Activated naive CD4-positive, alpha-beta T cell treated with anti-CD3 and anti-CD28 coated beads, Interleukin-2, amount 50 U/mL, for 24 hours (primary cell): ENCODE data around the gene KIF15.

Experiments
- H3K27ac Mint-ChIP-seq: one replicate; pipeline ENCODE4 v1.8.0; 2021; ENCODE audit warnings: mild to moderate bottlenecking, mixed read lengths
- H3K27me3 Mint-ChIP-seq: one replicate; pipeline ENCODE4 v1.8.0; 2021; ENCODE audit warnings: mixed read lengths
- H3K36me3 Mint-ChIP-seq: one replicate; pipeline ENCODE4 v1.8.0; 2021; ENCODE audit warnings: mixed read lengths
- H3K4me1 Mint-ChIP-seq: one replicate; pipeline ENCODE4 v1.8.0; 2021; ENCODE audit warnings: mixed read lengths
- H3K4me3 Mint-ChIP-seq: one replicate; pipeline ENCODE4 v1.8.0; 2021; ENCODE audit warnings: mild to moderate bottlenecking, mixed read lengths
- H3K9me3 Mint-ChIP-seq: one replicate; pipeline ENCODE4 v1.8.0; 2021; ENCODE audit warnings: mixed read lengths

The KIF15 gene

GRCh38 chr3:44761424-44762169, at the start of gene KIF15, which contains the start of gene KIAA1143:
KIF15 (plus strand) TSS chr3:44761794; CDS start chr3:44761866, 72 bp downstream.
KIAA1143 (minus strand) TSS chr3:44761619; CDS start chr3:44761602, 17 bp downstream.
- Mint-ChIP-seq H3K27ac (peak within 1 kb of the TSS; percentile 95), H3K27me3 (no peaks in the 10 kb centered on the region), H3K4me3 (peak within 1 kb of the TSS; percentile 91), H3K36me3 (peaks cover 22% of the 10 kb centered on the region), H3K9me3 (peaks cover 9% of the 10 kb centered on the region), H3K4me1 (peaks cover 30% of the 10 kb centered on the region)

- H3K4me3 Mint-ChIP-seq, result peak within 1 kb of the TSS; percentile 92
- H3K4me1 Mint-ChIP-seq, result peaks cover 14% of the 10 kb centered on the region
- peaks cover 30% of the 10 kb centered on the region for H3K27me3 Mint-ChIP-seq
- peaks cover 25% of the 10 kb centered on the region for H3K9me3 Mint-ChIP-seq
- H3K36me3 Mint-ChIP-seq, result peaks cover 39% of the 10 kb centered on the region
- peak within 1 kb of the TSS; percentile 95 for H3K27ac Mint-ChIP-seq
Measured at GRCh38 chr3:44712455-44713075, 49.0 kb upstream of the KIF15 start, which contains the start of gene ZNF502. ZNF502 (plus strand) TSS chr3:44712660; CDS start chr3:44720262, 7,602 bp downstream.

GRCh38 chr3:44721231-44722102, 40.1 kb upstream of the KIF15 start:
- Mint-ChIP-seq H3K4me1 (no peaks in the 10 kb centered on the region), H3K27me3 (peaks cover 1% of the 10 kb centered on the region), H3K27ac (no peak overlapping the region), H3K4me3 (no peak overlapping the region), H3K9me3 (peaks cover 28% of the 10 kb centered on the region), H3K36me3 (peaks cover 53% of the 10 kb centered on the region)

- peaks cover 23% of the 10 kb centered on the region for H3K9me3 Mint-ChIP-seq
- H3K27me3 Mint-ChIP-seq, result peaks cover 1% of the 10 kb centered on the region
- H3K27ac Mint-ChIP-seq, result no peak overlapping the region
- no peaks in the 10 kb centered on the region for H3K4me1 Mint-ChIP-seq
- H3K36me3 Mint-ChIP-seq, result peaks cover 48% of the 10 kb centered on the region
- H3K4me3 Mint-ChIP-seq, result no peak overlapping the region
Measured at GRCh38 chr3:44722103-44722401, 39.5 kb upstream of the KIF15 start.

GRCh38 chr3:44729384-44729910, 32.1 kb upstream of the KIF15 start, which contains the start of gene ZNF501:
ZNF501 (plus strand) TSS chr3:44729635; CDS start chr3:44734422, 4,787 bp downstream.
- peak within 1 kb of the TSS; percentile 86 for H3K27ac Mint-ChIP-seq
- H3K4me3 Mint-ChIP-seq, result peak within 1 kb of the TSS; percentile 97
- H3K36me3 Mint-ChIP-seq, result peaks cover 53% of the 10 kb centered on the region
- peaks cover 14% of the 10 kb centered on the region for H3K4me1 Mint-ChIP-seq
- H3K27me3 Mint-ChIP-seq, result no peaks in the 10 kb centered on the region
- H3K9me3 Mint-ChIP-seq, result peaks cover 28% of the 10 kb centered on the region

- peaks cover 5% of the 10 kb centered on the region for H3K4me1 Mint-ChIP-seq
- peaks cover 34% of the 10 kb centered on the region for H3K9me3 Mint-ChIP-seq
- H3K27ac Mint-ChIP-seq, result no peak overlapping the region
- H3K36me3 Mint-ChIP-seq, result peaks cover 48% of the 10 kb centered on the region
- H3K4me3 Mint-ChIP-seq, result no peak overlapping the region
- H3K27me3 Mint-ChIP-seq, result no peaks in the 10 kb centered on the region
Measured at GRCh38 chr3:44734646-44735168, 26.9 kb upstream of the KIF15 start.

- H3K9me3 Mint-ChIP-seq, result peaks cover 9% of the 10 kb centered on the region
- H3K36me3 Mint-ChIP-seq, result peaks cover 25% of the 10 kb centered on the region
- no peaks in the 10 kb centered on the region for H3K27me3 Mint-ChIP-seq
- H3K4me1 Mint-ChIP-seq, result peaks cover 30% of the 10 kb centered on the region
- H3K4me3 Mint-ChIP-seq, result peak overlapping the region; percentile 91
- peak overlapping the region; percentile 95 for H3K27ac Mint-ChIP-seq
Measured at GRCh38 chr3:44761101-44761423, 532 bp upstream of the KIF15 start.

GRCh38 chr3:44762170-44762677, 630 bp downstream of the KIF15 start:
- Mint-ChIP-seq H3K9me3 (peaks cover 7% of the 10 kb centered on the region), H3K27me3 (no peaks in the 10 kb centered on the region), H3K4me3 (peak overlapping the region; percentile 91), H3K36me3 (peaks cover 22% of the 10 kb centered on the region), H3K27ac (peak overlapping the region; percentile 71), H3K4me1 (peaks cover 27% of the 10 kb centered on the region)

GRCh38 chr3:44762690-44763089, 1.1 kb downstream of the KIF15 start:
- H3K4me1 Mint-ChIP-seq, result peaks cover 23% of the 10 kb centered on the region
- peak overlapping the region; percentile 71 for H3K27ac Mint-ChIP-seq
- peaks cover 18% of the 10 kb centered on the region for H3K36me3 Mint-ChIP-seq
- no peaks in the 10 kb centered on the region for H3K27me3 Mint-ChIP-seq
- peak overlapping the region; percentile 91 for H3K4me3 Mint-ChIP-seq
- peaks cover 2% of the 10 kb centered on the region for H3K9me3 Mint-ChIP-seq

- Mint-ChIP-seq H3K4me1 (peaks cover 12% of the 10 kb centered on the region), H3K36me3 (peaks cover 9% of the 10 kb centered on the region), H3K4me3 (no peak overlapping the region), H3K27me3 (no peaks in the 10 kb centered on the region), H3K9me3 (no peaks in the 10 kb centered on the region), H3K27ac (no peak overlapping the region)
Measured at GRCh38 chr3:44764248-44764647, 2.7 kb downstream of the KIF15 start.

GRCh38 chr3:44771424-44772098, 10.0 kb downstream of the KIF15 start:
- Mint-ChIP-seq H3K36me3 (peaks cover 7% of the 10 kb centered on the region), H3K9me3 (no peaks in the 10 kb centered on the region), H3K27ac (no peak overlapping the region), H3K4me1 (no peaks in the 10 kb centered on the region), H3K27me3 (no peaks in the 10 kb centered on the region), H3K4me3 (no peak overlapping the region)

GRCh38 chr3:44772099-44772442, 10.5 kb downstream of the KIF15 start:
- no peaks in the 10 kb centered on the region for H3K27me3 Mint-ChIP-seq
- peaks cover 6% of the 10 kb centered on the region for H3K36me3 Mint-ChIP-seq

GRCh38 chr3:44782891-44783290, 21.3 kb downstream of the KIF15 start:
- Mint-ChIP-seq H3K9me3 (no peaks in the 10 kb centered on the region), H3K27me3 (no peaks in the 10 kb centered on the region), H3K27ac (no peak overlapping the region), H3K4me1 (no peaks in the 10 kb centered on the region), H3K4me3 (no peak overlapping the region), H3K36me3 (no peaks in the 10 kb centered on the region)

More at GRCh38 chr3:44772099-44772442, 10.5 kb downstream of the KIF15 start:
- Mint-ChIP-seq H3K4me3 (no peak overlapping the region), H3K9me3 (no peaks in the 10 kb centered on the region), H3K4me1 (no peaks in the 10 kb centered on the region), H3K27ac (no peak overlapping the region)

GRCh38 chr3:44795197-44795596, 33.6 kb downstream of the KIF15 start:
- H3K27me3 Mint-ChIP-seq, result no peaks in the 10 kb centered on the region
- H3K27ac Mint-ChIP-seq, result no peak overlapping the region
- no peaks in the 10 kb centered on the region for H3K36me3 Mint-ChIP-seq
- H3K4me3 Mint-ChIP-seq, result no peak overlapping the region
- no peaks in the 10 kb centered on the region for H3K4me1 Mint-ChIP-seq
- no peaks in the 10 kb centered on the region for H3K9me3 Mint-ChIP-seq

GRCh38 chr3:44802011-44802410, 40.4 kb downstream of the KIF15 start:
- Mint-ChIP-seq H3K4me3 (no peak overlapping the region), H3K36me3 (no peaks in the 10 kb centered on the region), H3K27me3 (no peaks in the 10 kb centered on the region)

More at GRCh38 chr3:44802011-44802410, 40.4 kb downstream of the KIF15 start:
- H3K4me1 Mint-ChIP-seq, result no peaks in the 10 kb centered on the region
- H3K27ac Mint-ChIP-seq, result no peak overlapping the region
- H3K9me3 Mint-ChIP-seq, result no peaks in the 10 kb centered on the region
